GM18867 (cell line): ENCODE measurements around the gene GALNT9.
"Not testable (repeated sequence)": the region's sequence is repeated elsewhere in the genome, so short reads cannot be mapped to it uniquely, and the experiment has no call there.

Experiments used
- ATAC-seq: cut with Tn5 transposase; IDR thresholded peaks from one replicate; pipeline ENCODE4 v1.9.1; 2021; ENCODE audit warnings: mild to moderate bottlenecking, moderate library complexity; ENCODE audit not compliant: unreplicated experiment

The GALNT9 gene

DNA sequence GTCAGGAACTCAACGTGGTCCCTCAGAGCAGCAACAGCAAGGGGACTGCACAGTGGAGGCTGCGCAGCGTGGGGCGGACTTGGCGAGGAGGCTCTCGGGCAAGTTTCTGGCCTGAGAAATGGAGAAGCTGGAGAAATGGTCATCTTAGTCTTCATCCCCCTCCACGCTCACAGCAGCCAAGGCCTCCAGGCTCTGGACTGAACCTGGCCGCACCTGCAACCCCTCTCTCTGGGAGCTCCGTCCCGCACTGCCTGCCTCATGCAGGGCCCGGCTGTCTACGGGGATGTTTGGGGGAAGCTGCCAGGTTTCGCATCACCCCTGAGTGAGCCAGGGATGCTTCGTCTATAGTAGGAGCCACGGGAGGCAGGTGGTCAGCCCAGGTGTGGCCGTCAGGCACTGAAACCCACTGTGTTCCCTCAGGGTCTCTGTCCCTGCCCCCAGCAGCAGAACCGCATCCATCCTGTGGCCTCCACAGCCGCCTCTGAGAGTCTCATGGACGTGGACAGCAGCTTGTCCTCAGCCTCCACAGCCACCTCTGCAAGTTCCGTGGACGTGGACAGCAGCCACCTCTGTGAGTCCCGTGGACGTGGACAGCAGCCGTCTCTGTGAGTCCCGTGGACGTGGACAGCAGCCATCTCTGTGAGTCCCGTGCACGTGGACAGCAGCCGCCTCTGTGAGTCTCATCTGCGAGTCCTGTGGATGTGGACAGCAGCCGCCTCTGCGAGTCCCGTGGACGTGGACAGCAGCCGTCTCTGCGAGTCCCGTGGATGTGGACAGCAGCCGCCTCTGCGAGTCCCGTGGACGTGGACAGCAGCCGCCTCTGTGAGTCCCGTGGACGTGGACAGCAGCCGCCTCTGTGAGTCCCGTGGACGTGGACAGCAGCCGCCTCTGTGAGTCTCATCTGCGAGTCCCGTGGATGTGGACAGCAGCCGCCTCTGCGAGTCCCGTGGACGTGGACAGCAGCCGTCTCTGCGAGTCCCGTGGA, 29.1 kb upstream of the GALNT9 start:
- not testable (repeated sequence) for ATAC-seq

DNA sequence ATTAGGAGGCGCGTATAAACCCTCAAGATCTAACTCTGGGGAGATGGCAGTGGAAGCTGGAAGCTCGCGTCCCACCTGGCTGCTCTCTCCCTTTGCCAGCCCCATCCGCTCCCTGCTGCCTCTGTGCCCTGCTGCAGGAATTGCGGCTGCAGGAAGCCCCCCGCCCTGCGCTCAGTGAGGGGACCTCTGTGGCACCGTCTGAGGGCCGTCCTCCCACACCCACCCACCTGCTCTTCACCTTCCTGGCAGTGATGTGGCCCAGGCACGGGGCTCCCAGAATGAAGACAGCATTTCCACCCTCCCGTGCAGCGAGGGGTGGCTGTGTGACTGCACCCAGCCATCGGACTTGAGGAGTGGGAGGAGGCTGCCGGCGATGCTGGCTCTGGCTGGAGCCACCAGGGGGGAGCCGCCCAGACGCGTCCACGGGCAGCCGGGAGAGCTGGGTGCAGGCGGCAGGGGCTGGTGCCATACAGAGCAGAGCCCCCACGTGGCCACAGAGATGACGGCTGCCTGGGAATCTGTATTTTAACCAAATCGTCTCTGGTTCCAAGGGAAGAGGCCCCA, 28.3 kb upstream of the GALNT9 start:
- ATAC-seq, result no peak

DNA sequence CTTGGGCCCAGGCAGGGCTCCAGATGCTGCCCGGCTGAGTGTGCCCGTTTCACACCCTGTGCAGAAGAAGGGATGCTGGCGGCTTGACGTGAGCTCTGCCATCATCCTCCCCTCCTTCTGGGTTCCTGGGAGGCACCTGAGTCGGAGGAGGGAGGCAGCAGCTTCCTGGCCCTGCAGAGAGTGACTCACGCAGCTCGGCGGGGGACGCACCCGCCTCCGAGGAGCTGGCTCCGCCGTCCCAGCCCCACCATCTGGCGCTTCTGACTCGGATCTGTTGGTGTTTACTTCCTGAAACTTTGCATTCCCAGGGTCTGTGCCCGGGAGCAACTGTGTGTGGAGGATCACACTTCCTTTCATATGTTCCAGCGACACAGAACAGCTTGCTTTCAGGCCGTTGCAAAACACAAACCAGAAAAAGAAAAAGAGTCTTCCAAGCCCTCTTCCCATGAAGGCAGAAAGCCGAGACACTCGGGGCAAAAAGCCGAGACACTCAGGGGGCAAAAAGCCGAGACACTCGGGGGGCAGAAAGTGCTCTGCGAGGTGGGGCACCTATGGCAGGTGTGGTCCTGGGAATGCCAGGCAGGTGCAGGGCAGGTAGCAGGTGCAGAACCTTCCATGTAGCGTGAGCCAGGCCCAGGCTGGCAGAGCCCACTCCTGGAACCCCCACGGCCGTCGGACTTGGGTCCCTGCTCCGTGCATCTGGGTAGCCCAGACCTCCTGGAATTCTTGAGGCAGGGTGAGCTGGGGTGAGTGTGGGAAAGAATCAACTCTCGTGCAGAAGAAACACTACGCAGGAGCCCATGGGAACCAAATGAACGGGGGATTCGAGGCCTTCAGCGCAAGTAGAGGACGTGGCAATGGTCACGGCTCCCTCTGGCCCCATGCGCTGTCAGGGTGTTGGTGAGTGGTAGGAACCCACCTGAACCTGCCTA, 27.6 kb upstream of the GALNT9 start:
- no peak for ATAC-seq

DNA sequence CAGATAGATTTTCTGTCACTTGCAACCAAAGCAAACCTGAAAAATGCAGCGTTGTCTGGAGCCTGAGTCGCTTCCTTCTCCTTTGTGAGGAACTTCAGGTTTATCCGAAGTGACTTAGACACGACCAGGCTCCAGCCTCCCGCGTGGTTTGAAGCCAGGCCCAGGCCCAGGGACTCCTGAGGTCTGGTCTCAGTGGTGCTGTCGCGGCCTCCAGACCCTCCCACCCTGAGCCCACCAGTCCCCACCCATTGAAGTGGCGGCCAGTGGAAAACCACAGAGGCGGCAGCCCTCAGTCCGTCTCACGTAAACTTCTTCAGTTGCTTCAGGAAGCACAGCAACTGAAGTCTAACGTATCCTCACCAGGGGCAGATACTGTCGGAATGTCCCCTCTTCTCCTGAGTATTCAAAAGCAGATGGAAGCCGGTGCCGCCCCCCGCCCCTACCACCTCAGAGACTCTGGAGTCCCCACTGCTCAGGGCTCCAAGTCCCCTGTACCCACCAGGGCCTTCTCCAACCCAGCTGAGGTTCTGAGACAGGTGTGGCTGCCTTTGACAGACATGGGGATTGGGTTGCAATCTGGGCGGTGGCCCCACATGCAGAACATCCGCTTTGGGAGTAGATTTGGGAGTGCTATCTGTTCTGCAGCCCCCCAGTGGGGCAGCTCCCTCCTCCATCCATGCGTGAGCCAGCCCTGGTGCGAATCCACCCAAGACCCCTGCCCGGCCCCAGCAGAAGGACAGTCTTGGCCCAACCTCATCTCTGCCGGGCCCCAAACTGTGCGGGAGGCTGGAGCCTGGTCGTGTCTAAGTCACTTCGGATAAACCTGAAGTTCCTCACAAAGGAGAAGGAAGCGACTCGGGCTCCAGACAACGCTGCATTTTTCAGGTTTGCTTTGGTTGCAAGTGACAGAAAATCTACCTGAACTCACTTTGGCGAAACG, 26.6 kb upstream of the GALNT9 start:
- no peak for ATAC-seq

DNA sequence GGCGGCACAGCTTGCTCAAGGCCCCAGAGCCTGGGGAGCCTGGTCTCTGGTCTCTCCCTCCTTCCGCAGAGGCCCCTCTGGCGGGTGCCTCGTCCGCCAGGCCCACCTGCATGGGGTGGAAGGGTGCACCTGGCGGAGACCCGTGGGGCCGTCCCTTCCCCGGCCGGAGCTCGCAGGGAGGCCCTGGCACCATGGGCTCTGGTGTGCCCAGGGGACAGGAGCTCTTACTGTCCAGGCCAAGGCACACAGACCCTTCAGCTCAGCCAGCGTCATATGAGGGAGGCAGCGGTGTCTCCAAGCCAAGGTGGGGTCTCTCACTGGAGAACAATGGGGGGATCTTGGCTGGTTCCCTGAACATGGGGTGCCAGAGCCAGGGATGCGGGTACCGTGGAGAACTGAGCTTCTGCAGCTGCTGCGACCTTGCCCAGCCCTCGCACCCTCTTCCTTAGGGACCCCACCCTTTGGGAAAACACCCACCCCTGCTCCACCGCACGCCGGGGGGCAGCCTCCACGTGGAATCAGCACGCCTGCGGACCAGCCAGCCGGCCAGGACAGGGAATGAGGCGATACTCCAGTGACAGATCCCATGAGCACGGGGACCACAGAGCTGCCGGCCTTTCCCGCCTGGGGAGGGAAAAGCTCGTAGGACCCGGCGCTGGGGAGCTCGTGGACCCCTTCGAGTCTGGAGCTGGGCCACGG, 25.7 kb upstream of the GALNT9 start:
- ATAC-seq, result no peak

DNA sequence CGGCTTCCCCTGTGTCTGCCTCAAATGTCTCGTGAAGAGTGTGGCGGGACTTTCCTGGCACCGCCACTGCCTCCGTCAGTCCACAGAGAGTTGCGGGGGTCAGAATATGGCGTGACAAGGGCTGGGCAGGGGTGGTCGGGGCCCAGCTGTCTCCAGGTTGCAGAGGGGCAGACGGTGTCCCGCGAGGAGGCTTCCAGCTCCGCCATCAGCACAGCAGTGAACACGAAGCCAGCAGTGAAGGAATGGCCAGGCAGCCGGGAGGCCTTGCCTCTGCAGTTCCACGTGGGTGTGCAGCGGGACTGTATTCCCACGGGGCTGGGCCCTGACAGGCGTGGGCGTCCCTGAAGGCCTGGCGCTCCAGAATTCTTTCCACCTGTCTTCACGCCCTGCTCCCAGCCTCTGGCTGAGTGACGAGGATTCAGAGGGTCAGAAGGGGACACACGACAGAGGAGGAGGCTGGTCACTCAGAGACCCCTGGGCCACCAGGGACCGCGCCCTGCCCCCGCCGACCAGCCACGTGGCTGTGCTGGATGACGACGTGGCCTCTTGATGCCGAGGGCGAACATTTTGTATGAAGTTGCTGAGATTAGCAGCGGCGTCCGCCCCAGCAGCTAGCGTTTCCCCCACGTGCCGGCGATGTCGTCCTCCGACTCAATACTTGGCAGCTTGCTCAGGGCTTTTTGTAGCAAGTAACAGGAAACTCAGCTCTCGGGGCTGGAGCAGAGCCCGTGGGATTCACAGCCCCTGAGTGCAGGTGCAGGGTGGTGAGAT, 25.0 kb upstream of the GALNT9 start:
- no peak for ATAC-seq

DNA sequence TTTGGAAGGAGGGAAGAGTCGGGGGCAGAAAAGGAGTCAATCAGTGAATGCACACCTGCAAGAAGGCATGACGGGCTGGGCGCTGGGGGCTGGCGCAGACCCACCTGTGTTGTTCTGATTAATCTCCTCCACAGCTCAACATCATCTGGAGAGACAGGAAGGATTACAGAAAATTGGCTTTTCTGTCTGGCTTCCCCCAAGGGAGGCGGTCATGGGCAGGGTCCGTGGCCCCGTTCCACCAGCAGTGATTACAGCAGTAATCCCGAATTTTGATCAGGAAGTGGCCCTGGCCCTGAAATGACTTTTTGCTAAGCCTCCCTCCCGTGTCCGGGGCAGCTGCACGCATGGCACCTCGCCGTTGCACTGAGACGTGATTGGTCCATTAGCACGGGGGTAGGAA, 24.4 kb upstream of the GALNT9 start:
- ATAC-seq, result no peak

DNA sequence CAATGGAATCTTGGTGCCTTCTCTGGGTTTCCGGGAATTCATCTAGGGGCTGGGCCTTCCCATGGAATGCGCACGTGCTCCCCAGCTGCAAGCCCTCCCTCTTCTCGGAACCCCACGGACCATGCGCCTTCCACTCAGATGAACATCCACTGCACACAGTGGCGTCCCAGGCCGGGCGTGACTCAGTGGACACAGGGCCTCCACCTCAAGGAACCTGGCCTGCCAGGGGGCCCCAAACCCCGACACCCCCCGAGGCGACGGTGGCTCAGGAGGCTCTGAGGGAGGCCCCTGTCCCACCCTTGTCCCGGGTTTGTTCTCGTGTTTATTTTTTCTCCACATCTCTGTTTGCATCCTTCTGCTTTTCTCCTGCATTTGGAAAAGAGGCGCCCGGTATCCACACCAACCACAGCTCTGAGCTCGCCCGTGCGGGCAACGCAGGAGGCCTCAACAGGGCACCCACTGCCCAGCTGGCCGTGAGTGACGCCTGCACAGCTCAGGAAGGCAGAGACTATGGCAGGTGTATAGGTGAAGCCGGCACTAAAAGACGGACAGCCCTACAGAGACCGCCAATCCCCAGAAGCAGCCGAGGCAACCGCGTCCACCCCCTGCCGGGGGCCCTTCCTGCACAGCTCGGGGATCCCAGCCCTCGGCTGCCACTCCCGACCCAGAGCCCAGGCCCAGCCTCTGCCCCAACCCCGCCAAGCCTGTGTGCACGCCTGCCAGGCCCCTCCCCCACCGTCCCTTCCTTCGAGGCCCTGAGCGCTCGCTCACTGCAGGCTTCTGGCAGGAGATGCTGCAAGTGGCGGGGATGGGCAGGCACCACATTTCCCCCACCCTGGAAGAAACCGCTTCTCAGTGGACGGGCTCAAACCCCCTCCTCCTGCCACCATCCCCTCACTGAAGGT, 23.8 kb upstream of the GALNT9 start:
- no peak for ATAC-seq

DNA sequence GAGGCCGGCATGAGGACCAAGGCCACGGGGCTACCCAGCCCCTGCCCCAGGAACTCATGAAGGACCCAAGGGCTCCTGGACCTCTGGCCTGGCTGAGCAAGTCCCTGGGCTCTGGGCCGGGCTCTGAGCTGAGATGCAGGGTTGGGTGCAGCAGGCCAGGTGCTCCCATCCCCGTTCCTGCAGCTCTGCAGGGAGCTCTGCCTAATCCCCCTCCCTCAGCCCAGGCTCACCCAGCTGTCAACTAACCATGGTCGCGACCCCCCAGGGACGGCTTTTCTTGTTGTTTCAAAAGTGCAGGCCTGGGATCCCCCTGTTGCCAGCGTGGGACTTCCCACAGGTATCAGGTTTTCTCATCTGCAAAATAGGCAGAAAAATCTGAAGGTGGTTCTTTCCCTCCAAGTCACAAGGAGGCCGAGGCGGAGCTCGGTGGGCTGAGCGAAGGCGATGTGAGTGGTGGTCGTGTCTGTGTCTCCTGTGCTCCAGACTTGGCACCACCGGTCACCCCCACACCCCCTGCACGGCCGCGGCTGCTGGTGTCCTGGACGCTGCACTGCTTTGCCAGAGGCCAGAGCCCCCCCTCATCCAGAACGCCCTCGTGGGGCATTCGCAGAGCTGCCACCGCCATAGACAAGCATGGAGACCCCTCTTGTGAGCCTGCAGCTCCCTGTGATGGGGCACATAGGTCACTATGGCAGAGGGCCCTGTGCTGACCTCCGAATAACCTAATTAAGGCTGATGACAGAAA, 22.5 kb upstream of the GALNT9 start:
- no peak for ATAC-seq

DNA sequence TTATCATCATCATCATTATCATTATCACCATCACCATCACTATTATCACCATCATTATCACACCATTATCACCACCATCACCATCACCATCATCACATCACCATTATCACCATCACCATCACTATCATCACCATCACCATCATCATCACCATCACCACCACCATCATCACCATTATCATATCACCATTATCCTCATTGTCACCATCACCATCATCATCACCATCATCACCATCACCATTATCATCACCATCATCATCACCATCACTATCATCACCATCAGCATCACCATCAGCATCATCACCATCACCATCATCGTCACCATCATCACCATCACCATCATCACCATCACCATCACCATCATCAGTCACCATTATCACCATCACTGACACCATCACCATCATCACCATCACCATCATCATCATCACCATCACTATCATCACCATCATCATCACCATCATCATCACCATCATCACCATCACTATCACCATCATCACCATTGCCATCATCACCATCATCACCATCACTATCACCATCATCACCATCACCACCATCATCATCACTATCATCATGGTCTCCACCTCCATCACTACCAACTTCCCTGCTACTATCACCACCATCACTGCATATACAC, 20.2 kb upstream of the GALNT9 start:
- no peak for ATAC-seq

DNA sequence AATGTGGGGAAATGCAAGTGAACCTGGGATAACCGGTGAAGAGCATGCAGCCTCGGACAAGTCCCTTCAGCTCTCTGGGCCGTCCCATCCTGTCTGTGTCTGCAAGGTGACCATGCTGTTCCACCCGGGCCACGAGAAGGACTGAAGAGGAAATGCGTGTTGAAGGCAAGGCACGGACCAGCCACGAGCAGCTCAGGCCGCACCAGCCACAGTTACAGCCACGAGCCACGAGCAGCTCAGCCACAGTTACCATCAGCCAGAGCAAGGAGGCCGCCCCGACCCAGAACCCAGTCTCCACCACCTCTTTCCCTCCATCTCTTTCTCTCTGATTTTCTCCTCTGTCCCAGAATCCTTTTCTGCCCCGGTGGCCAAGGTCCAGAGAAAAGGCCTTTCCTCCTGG, 18.8 kb upstream of the GALNT9 start:
- no peak for ATAC-seq

DNA sequence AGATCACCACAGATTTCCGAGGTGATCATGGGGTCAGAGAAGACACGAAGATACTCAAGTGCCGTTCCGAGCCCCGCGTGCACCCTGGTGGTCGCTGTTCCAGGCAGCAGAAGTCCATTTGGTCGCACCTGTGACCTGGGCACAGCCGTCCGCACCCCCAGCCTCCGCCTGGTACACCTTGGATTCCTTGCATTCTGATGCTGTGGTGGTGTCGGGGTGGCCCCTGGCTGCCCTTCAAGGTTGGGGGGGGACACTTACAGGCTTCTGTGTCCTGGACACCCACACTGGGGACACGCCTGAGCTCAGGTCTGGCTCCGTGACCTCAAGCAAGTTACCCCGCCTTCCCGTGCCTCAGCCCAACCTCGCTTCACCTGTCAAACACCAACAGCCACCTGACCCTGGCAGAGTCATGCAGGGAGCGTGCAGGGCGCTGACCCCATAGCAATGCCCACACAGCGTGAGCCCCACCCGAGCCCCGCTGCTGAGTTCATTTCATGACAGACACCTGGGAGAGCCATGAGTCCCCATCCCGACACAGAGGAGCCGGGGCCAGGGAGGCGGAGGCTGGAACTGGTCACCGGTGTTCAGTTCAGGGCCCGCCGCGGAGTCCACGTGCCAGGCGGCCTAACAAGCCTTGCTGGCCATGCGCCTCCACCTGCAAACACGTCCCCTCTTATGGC, 17.9 kb upstream of the GALNT9 start:
- no peak for ATAC-seq

DNA sequence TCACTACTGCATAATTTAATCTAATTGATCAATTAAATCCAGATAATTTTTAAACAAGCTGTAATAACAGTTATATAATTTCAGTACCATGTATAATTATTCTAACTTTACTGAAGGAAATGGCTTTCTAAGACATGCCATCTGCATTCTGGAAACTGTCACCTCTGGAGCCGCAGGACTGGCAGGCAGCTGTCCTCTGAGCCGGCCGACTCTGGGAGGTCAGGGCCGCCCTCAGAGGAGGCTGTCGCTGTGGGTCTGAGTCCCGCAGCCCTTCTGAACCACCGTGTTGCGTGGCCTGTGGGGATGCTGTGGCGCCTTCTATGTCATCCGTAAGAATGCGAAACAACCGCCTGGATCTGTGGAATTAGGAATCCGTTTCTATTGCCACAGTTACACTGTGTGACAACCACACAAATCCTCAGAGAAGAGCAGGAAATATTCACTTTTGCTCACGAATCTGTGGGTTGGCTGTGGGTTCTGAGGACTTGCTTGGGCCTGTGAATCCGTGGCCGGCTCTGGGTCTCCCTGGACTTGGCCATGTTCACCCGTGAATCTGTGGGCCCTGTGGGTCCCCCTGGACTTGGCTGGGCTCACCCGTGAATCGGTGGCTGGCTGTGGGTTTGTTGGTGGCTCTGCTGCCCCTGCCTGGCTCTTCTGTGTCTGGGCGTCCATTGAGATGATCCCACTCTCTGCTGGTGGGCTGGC, 17.2 kb upstream of the GALNT9 start:
- no peak for ATAC-seq

DNA sequence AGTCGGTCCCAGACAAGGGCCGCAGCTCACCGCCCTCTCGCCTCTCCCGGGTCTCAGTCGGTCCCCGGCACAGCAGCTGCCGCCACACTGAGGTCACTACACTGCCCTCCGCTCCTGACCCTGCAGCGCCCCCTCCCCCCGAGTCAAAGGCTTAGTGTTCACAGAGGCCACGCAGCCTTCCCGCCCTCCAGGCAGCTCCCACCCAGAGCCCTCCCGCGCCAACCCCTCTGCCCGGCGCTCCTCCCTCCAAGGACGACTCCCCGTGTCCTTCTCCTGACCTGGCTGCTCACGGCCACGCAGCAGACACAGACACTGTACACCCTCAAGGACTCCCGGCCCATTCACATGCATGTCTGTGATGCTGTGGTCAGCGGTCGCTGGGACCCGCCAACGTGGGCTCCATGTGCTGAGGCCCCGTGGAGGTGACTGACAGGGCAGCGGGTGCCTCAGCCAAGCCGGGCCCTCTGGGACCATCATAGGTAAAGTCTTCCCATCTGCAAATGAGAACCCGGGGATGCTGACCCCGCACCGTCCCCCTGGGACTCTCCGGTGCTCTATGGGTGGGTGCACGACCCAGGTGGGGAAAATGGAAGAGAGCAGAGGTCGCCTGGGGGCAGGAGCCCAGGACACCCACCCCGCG, 16.3 kb upstream of the GALNT9 start:
- ATAC-seq, result no peak

DNA sequence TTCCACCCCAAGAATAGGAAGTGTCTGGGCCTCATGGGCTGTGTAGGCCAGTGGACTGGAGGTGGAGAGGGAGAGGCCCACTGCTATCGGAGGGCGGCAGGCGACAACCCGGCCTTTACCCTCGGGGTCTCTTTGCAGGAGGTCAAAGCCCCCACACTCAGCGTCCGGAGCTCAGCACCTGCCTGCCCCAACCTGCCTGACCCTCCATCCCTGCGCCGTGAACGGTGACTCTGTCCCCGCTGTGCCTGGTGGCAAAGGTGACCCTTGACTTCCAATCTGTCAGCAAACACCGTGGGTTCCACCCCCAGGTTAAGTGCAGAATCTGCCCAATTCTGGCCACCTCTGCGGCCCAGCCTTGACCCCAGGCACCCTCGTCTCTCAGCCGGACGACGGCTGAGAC, 15.7 kb upstream of the GALNT9 start:
- no peak for ATAC-seq
